Coronary artery (tissue), 2 donors: ENCODE measurements around the gene DDX54.

ENCODE experiments used
- DNase-seq: peaks from one replicate; pipeline ENCODE4 v3.0.0-alpha.2; 2017; ENCODE audit warnings: low spot score
- H3K27ac ChIP-seq, 2 donors: fragments of 200-600 bp; sonication (generic); one replicate each; pipeline ENCODE4 v1.5.1; 2016 to 2019
- H3K4me3 ChIP-seq: fragments of 200-600 bp; sonication (generic); 2 replicates; pipeline ENCODE4 v1.5.1; 2016; ENCODE audit warnings: mild to moderate bottlenecking, moderate library complexity
- CTCF ChIP-seq: fragments of 200-600 bp; sonication (generic); IDR thresholded peaks from one replicate; pipeline ENCODE4 v1.5.1; 2019; ENCODE audit warnings: antibody characterized with exemption

Gene DDX54

GRCh38 chr12:113134071-113134470, 51.2 kb downstream of the DDX54 start:
- no peak for DNase-seq
- Histone ChIP-seq H3K4me3 (no peak overlapping the region), H3K27ac (no peak overlapping the region)
- TF ChIP-seq CTCF, result no peak

- no peak for DNase-seq
- no peak overlapping the region for H3K27ac ChIP-seq
- no peak for TF ChIP-seq CTCF
- H3K4me3 ChIP-seq, result no peak overlapping the region
These were observed 51.6 kb downstream of the DDX54 start for GRCh38 chr12:113133666-113134065.

- no peak for DNase-seq
- Histone ChIP-seq H3K4me3 (no peak overlapping the region), H3K27ac (no peak overlapping the region)
- TF ChIP-seq CTCF, result no peak
These were observed 52.2 kb downstream of the DDX54 start for GRCh38 chr12:113133036-113133435.

GRCh38 chr12:113131556-113131955, 53.7 kb downstream of the DDX54 start:
- H3K27ac ChIP-seq, result no peak overlapping the region
- no peak for DNase-seq
- no peak for TF ChIP-seq CTCF
- no peak overlapping the region for H3K4me3 ChIP-seq

GRCh38 chr12:113130457-113131135, 54.7 kb downstream of the DDX54 start:
- no peak for DNase-seq
- Histone ChIP-seq H3K4me3 (no peak overlapping the region), H3K27ac (no peak overlapping the region)
- no peak for TF ChIP-seq CTCF

GRCh38 chr12:113129664-113130456, 55.4 kb downstream of the DDX54 start:
- DNase-seq, result no peak
- no peak overlapping the region for H3K27ac ChIP-seq

More at GRCh38 chr12:113129664-113130456, 55.4 kb downstream of the DDX54 start:
- no peak overlapping the region for H3K4me3 ChIP-seq
- TF ChIP-seq CTCF, result no peak
